ENCODE data around the gene DMD.
"Not testable (repeated sequence)": the region's sequence is repeated elsewhere in the genome, so short reads cannot be mapped to it uniquely, and the experiment has no call there.

The DMD gene

GRCh38 chrX:32451954-32452695 lies 759.2 kb downstream of the DMD start:
- DNase-seq, result no peak

- DNase-seq, result no peak
These were observed 762.4 kb downstream of the DMD start for GRCh38 chrX:32448945-32449344.

- no peak for DNase-seq
These were observed 763.0 kb downstream of the DMD start for GRCh38 chrX:32448320-32448719.

GRCh38 chrX:32447640-32448039 lies 763.7 kb downstream of the DMD start:
- DNase-seq, result no peak

GRCh38 chrX:32443841-32444240 lies 767.5 kb downstream of the DMD start:
- DNase-seq, result no peak

DNA sequence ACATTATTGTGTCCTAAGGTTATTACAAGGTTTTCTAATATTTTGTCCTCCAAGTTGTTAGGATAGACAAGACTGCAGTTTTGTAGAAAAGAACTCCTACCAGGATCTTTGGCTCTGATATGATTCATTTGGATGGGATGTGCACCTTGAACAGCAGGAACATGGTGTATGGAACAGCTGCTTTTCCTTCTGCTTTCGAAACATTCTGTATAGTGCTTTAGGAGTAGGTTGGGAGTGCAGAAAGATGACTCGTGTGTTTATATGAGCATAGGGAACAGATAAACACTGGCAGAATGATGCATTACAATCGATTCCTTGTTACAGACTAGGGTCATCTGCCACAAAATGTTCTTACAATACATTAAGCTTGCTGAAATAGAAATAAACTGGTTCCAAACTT lies 790.1 kb downstream of the DMD start:
- DNase-seq, result no peak

GRCh38 chrX:32408389-32408788 lies 803.0 kb downstream of the DMD start:
- no peak for DNase-seq

DNA sequence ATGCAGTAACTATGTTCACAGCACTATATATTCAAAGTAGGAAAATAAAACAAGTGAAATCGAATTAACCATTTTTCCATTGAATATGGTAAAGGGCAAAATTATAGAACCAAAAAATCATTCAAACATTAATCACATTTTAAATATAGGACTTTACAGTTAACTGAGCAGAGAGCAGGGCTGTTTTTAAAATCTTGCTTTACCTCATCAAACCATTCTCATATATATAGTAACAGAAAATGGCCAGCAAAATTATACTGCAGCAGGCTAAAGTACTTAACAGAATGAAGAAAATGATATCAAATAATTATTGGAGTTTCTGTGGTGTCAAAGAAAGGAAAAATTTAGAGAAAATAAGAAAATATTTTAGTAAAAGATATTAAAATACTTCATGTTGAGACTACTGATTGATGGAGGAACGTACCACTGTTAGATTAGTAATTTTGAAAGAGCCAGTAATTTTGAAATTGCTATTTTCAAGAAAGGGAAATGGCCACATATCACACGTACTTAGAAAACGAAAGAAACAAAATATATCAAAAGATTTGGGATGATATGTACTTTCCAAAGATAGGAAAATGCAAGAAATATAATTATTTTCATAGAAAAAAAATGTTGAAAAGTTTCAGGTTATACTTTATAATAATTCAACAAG lies 813.7 kb downstream of the DMD start:
- no peak for DNase-seq

GRCh38 chrX:32395878-32396277 lies 815.5 kb downstream of the DMD start:
- no peak for DNase-seq

DNA sequence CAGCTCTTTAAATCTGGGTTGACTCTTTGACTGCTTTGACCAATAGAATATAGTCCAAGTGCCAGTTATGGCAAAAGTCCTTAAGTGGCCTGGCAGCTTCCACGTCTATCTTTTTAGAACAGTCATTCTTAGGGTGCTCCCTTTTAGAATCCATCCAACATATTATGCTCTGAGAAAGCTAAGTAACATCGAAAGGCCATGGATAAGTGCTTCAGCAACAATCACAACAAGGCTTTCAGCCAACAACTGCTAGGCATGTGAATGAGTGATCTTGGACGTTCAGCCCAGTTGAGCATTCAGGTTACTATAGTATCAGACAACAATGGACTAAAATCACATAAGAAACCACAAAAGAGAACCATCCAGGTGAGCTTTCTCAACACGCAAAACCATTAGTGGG lies 818.7 kb downstream of the DMD start:
- no peak for DNase-seq

GRCh38 chrX:32370456-32371205 lies 840.7 kb downstream of the DMD start:
- no peak for DNase-seq

GRCh38 chrX:32293962-32294700 lies 917.2 kb downstream of the DMD start:
- DNase-seq, result no peak

DNA sequence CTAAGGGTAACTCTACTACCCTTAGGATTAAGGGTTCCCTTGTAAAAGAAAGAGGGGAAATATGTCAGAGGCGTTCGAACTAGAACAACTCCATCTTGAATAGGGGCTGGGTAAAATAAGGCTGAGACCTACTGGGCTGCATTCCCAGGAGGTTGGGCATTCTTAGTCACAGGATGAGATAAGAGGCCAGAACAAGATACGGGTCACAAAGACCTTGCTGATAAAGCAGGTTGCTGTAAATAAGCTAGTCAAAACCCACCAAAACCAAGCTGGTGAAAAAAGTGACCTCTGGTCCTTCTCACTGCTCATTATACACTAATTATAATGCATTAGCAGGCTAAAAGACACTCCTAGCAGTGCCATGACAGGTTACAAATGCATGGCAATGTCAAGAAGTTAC lies 922.0 kb downstream of the DMD start:
- DNase-seq, result no peak

- no peak for DNase-seq
These were observed 929.5 kb downstream of the DMD start for GRCh38 chrX:32281853-32282252.

DNA sequence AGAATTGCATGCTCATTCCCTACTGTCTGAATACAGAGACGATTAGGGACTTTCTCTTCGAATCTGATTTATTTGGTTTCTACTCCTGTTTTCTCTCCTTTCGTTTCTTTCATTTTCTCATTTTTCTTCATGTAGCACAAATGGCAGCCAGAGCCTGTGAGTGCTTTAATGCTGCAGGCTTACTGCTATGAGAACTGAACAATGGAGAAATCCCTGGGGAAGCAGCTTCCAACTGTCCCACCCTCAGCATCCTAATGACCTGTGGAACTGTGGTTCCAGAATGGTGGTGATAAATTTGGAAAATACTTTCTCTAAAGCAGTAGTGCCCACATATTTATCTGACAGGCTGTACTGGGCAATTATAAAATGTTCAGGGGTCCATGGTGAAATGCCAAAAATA lies 930.4 kb downstream of the DMD start:
- DNase-seq, result no peak

GRCh38 chrX:32280489-32280888 lies 930.9 kb downstream of the DMD start:
- DNase-seq, result no peak

- no peak for DNase-seq
These were observed 935.2 kb downstream of the DMD start for GRCh38 chrX:32276153-32276552.

DNA sequence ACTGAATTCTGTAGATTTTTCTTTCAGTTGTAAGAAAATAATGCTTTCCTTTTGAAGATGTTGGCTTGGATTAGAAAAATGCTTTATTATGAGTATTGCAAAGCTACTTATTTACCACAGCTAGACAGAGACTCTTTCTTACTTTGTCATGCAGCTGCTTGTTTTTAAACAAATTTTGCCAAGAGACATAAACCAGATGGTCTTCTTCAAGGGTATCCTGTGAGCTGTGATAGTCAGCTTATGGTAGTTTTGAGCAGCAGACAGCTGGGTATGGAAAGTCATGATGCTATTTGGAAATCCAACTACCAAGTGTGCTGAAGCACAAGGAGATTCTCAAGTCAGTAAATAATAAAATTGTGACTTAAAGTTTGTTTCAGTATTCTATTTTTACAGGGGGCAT lies 941.5 kb downstream of the DMD start:
- DNase-seq, result no peak

GRCh38 chrX:32268207-32268606 lies 943.1 kb downstream of the DMD start:
- DNase-seq, result no peak

- DNase-seq, result no peak
These were observed 943.6 kb downstream of the DMD start for GRCh38 chrX:32267796-32268195.

DNA sequence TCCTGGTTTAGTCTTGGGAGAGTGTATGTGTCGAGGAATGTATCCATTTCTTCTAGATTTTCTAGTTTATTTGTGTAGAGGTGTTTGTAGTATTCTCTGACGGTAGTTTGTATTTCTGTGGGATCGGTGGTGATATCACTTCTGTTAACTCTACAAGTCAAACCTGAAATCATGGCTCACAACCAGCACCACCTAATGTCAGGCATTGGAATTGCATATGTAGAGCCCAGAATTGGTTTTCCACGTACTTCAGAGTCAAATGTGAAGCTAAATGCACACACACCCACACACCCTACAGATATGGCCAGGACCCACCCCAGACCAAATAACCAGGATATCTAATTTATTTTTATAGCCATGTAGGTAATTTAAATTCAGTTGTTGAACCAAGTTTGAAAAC lies 964.7 kb downstream of the DMD start:
- DNase-seq, result not testable (repeated sequence)

DNA sequence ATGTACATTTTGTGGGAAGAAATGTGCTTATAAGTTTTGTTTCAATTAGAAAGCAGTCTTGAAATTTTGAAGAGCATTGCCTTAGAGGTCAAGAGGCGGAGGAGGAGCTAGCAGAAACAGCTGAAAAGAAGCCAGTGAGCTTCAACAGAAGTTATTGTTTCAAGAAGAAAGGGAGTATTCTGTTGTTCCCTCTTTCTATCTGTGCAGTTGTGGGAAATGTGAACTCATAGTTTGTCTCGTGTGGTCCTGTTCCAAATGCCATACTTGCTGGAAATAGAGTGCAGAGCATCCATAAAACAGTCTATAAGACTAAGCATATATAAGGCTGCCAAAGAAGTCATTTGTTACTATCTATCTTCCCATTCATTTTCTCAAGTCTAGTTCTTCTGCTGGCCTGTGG lies 1015.7 kb downstream of the DMD start:
- no peak for DNase-seq

DNA sequence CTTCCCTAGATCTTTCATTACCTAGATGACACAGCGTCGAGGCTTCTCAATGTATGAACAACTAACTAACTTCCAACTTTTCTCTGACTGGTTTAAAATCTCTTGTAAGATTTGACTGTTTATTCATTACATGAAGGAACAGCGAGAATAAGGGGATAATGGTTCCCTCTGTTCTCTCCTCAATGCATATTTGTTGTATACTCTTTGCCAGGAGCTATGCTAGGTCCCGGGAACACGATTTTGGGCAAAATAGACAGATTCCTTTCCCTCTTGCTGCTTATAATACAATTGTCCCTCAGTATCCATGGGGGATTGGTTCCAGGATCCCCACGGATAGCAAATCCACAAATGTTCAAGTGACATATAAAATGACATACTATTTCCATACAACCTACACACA lies 1020.0 kb downstream of the DMD start:
- no peak for DNase-seq

All from NCI-H187 (cell line).